Fibroblast of lung (primary cell): ENCODE measurements around the gene SNX6.
"Not testable (repeated sequence)": the region's sequence is repeated elsewhere in the genome, so short reads cannot be mapped to it uniquely, and the experiment has no call there.

ENCODE experiments used
- EZH2 ChIP-seq: IDR thresholded peaks from 2 replicates; pipeline ENCODE4 v1.5.1; 2012; ENCODE audit warnings: low read length, control low read depth, mild to moderate bottlenecking; ENCODE audit errors: missing control alignments
- TF ChIP-seq, protein P1 (sequence below), 2 donors: IDR thresholded peaks in 1 of 2; conservative IDR thresholded peaks in 1 of 2; 1 replicate in 1 of 2; 2 replicates in 1 of 2; pipeline ENCODE4 v1.5.1; 2011 to 2012; ENCODE audit warnings: low read length in 2 of 2, control low read depth in 1 of 2, inconsistent platforms in 1 of 2, low read depth in 1 of 2, mild to moderate bottlenecking in 1 of 2

DNA sequence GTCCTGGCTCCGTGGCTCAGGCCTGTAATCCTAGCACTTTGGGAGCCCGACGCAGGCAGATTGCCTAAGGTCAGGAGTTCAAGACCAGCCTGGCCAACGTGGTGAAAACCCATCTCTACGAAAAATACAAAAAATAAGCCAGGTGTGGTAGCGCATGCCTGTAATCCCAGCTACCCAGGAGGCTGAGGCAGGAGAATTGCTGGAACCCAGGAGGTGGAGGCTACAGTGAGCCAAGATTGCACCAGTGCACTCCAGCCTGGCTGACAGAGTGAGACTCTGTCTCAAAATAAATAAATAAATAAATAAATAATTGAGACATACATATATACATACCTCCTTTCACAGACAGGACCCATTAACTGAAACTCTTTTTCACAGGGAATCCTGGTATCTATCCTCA, 91.9 kb downstream of the SNX6 start:
- TF ChIP-seq, protein P1, sequence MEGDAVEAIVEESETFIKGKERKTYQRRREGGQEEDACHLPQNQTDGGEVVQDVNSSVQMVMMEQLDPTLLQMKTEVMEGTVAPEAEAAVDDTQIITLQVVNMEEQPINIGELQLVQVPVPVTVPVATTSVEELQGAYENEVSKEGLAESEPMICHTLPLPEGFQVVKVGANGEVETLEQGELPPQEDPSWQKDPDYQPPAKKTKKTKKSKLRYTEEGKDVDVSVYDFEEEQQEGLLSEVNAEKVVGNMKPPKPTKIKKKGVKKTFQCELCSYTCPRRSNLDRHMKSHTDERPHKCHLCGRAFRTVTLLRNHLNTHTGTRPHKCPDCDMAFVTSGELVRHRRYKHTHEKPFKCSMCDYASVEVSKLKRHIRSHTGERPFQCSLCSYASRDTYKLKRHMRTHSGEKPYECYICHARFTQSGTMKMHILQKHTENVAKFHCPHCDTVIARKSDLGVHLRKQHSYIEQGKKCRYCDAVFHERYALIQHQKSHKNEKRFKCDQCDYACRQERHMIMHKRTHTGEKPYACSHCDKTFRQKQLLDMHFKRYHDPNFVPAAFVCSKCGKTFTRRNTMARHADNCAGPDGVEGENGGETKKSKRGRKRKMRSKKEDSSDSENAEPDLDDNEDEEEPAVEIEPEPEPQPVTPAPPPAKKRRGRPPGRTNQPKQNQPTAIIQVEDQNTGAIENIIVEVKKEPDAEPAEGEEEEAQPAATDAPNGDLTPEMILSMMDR (conservative IDR thresholded peaks at IDR 0.05 in 1 of 2, IDR thresholded peaks at IDR 0.05 in 1 of 2; ENCODE audit: low read depth in 1 of 2, low read length in 2 of 2), result not testable (repeated sequence)
- not testable (repeated sequence) for TF ChIP-seq EZH2
